ENCODE measurements around the gene GEN1.

Gene GEN1

GRCh38 chr2:17748745-17749144 is 5.2 kb upstream of the GEN1 start:
- H4K12ac ChIP-seq (ENCODE audit: low read depth, low read length) = no peak overlapping the region
- no peak overlapping the region for H2AFZ ChIP-seq (ENCODE audit: insufficient read depth, low read length, poor library complexity)
- H3K23ac ChIP-seq (ENCODE audit: low read length) = no peak overlapping the region
- no peak overlapping the region for H3K4me3 ChIP-seq (ENCODE audit: low read depth, low read length)
- H3K36me3 ChIP-seq (ENCODE audit: control insufficient read depth in 1 of 2, insufficient read depth in 2 of 2, low read length in 2 of 2) = no peaks in the 10 kb centered on the region
- DNase-seq = no peak
- no peak overlapping the region for H2BK12ac ChIP-seq (ENCODE audit: low read length)
- peaks cover 6% of the 10 kb centered on the region for H3K79me2 ChIP-seq (ENCODE audit: control insufficient read depth, insufficient read depth, low read length, poor library complexity)
- no peak overlapping the region for H2BK120ac ChIP-seq (ENCODE audit: insufficient read depth, low read length, poor library complexity)
- no peak overlapping the region for H2AK5ac ChIP-seq (ENCODE audit: low read length)
- H4K91ac ChIP-seq (ENCODE audit: low read depth, low read length) = no peak overlapping the region
- no peaks in the 10 kb centered on the region for H3K9me3 ChIP-seq (ENCODE audit: insufficient read depth, low read depth, low read length)
- H3K4ac ChIP-seq (ENCODE audit: low read depth, low read length) = no peak overlapping the region
- no peak overlapping the region for H4K8ac ChIP-seq (ENCODE audit: low read depth, low read length)
- H3K27ac ChIP-seq (ENCODE audit: low read depth, low read length) = no peak overlapping the region
- no peak overlapping the region for H2BK5ac ChIP-seq (ENCODE audit: low read depth, low read length, poor library complexity)
- WGBS (ENCODE audit: extremely low coverage, insufficient coverage, insufficient read length) = no CpG with 5 or more reads among the region's 6 CpGs
- peaks cover 7% of the 10 kb centered on the region for H3K79me1 ChIP-seq (ENCODE audit: low read length)
- no peaks in the 10 kb centered on the region for H3K27me3 ChIP-seq (ENCODE audit: insufficient read depth, low read length)
- no peaks in the 10 kb centered on the region for H3K4me1 ChIP-seq (ENCODE audit: control insufficient read depth in 1 of 2, insufficient read depth in 2 of 2, low read length in 2 of 2)
- no peak overlapping the region for H3K4me2 ChIP-seq (ENCODE audit: low read length)
- H3K9ac ChIP-seq (ENCODE audit: low read length) = no peak overlapping the region
- H3K14ac ChIP-seq (ENCODE audit: low read length) = no peak overlapping the region
- no peak overlapping the region for H3K18ac ChIP-seq (ENCODE audit: low read length)

GRCh38 chr2:17749753-17750438 is 4.0 kb upstream of the GEN1 start:
- WGBS (ENCODE audit: extremely low coverage, insufficient coverage, insufficient read length) = no CpG with 5 or more reads among the region's 2 CpGs
- peaks cover 11% of the 10 kb centered on the region for H3K79me2 ChIP-seq (ENCODE audit: control insufficient read depth, insufficient read depth, low read length, poor library complexity)

GRCh38 chr2:17752246-17752645 is 1.7 kb upstream of the GEN1 start:
- Histone ChIP-seq H3K79me1 (ENCODE audit: low read length) (peaks cover 12% of the 10 kb centered on the region), H3K79me2 (ENCODE audit: control insufficient read depth, insufficient read depth, low read length, poor library complexity) (peaks cover 11% of the 10 kb centered on the region), H3K9me3 (ENCODE audit: insufficient read depth, low read depth, low read length) (no peaks in the 10 kb centered on the region), H3K9ac (ENCODE audit: low read length) (no peak overlapping the region), H4K91ac (ENCODE audit: low read depth, low read length) (no peak overlapping the region), H3K27me3 (ENCODE audit: insufficient read depth, low read length) (no peaks in the 10 kb centered on the region), H2AK5ac (ENCODE audit: low read length) (no peak overlapping the region), H3K18ac (ENCODE audit: low read length) (no peak overlapping the region), H3K4ac (ENCODE audit: low read depth, low read length) (no peak overlapping the region), H2BK12ac (ENCODE audit: low read length) (no peak overlapping the region), H3K36me3 (ENCODE audit: control insufficient read depth in 1 of 2, insufficient read depth in 2 of 2, low read length in 2 of 2) (no peaks in the 10 kb centered on the region), H2AFZ (ENCODE audit: insufficient read depth, low read length, poor library complexity) (no peak overlapping the region), H3K14ac (ENCODE audit: low read length) (no peak overlapping the region), H3K4me1 (ENCODE audit: control insufficient read depth in 1 of 2, insufficient read depth in 2 of 2, low read length in 2 of 2) (no peaks in the 10 kb centered on the region), H2BK5ac (ENCODE audit: low read depth, low read length, poor library complexity) (no peak overlapping the region), H3K4me2 (ENCODE audit: low read length) (no peak overlapping the region), H3K23ac (ENCODE audit: low read length) (no peak overlapping the region), H3K4me3 (ENCODE audit: low read depth, low read length) (no peak overlapping the region), H4K8ac (ENCODE audit: low read depth, low read length) (no peak overlapping the region), H2BK120ac (ENCODE audit: insufficient read depth, low read length, poor library complexity) (no peak overlapping the region), H3K27ac (ENCODE audit: low read depth, low read length) (no peak overlapping the region), H4K12ac (ENCODE audit: low read depth, low read length) (no peak overlapping the region)
- no CpG with 5 or more reads among the region's 3 CpGs for WGBS (ENCODE audit: extremely low coverage, insufficient coverage, insufficient read length)
- no peak for DNase-seq

More at GRCh38 chr2:17749753-17750438, 4.0 kb upstream of the GEN1 start:
- Histone ChIP-seq H3K23ac (ENCODE audit: low read length) (no peak overlapping the region), H3K27ac (ENCODE audit: low read depth, low read length) (no peak overlapping the region), H4K91ac (ENCODE audit: low read depth, low read length) (no peak overlapping the region), H2BK120ac (ENCODE audit: insufficient read depth, low read length, poor library complexity) (no peak overlapping the region), H3K36me3 (ENCODE audit: control insufficient read depth in 1 of 2, insufficient read depth in 2 of 2, low read length in 2 of 2) (no peaks in the 10 kb centered on the region), H3K79me1 (ENCODE audit: low read length) (peaks cover 12% of the 10 kb centered on the region), H3K4me1 (ENCODE audit: control insufficient read depth in 1 of 2, insufficient read depth in 2 of 2, low read length in 2 of 2) (no peaks in the 10 kb centered on the region), H3K14ac (ENCODE audit: low read length) (no peak overlapping the region), H3K4ac (ENCODE audit: low read depth, low read length) (no peak overlapping the region), H2AFZ (ENCODE audit: insufficient read depth, low read length, poor library complexity) (no peak overlapping the region), H3K18ac (ENCODE audit: low read length) (no peak overlapping the region), H3K4me2 (ENCODE audit: low read length) (no peak overlapping the region), H2BK12ac (ENCODE audit: low read length) (no peak overlapping the region), H3K27me3 (ENCODE audit: insufficient read depth, low read length) (no peaks in the 10 kb centered on the region), H2AK5ac (ENCODE audit: low read length) (no peak overlapping the region), H3K9me3 (ENCODE audit: insufficient read depth, low read depth, low read length) (no peaks in the 10 kb centered on the region), H2BK5ac (ENCODE audit: low read depth, low read length, poor library complexity) (no peak overlapping the region), H4K12ac (ENCODE audit: low read depth, low read length) (no peak overlapping the region), H4K8ac (ENCODE audit: low read depth, low read length) (no peak overlapping the region), H3K4me3 (ENCODE audit: low read depth, low read length) (no peak overlapping the region), H3K9ac (ENCODE audit: low read length) (no peak overlapping the region)
- no peak for DNase-seq

- DNase-seq = peak; percentile 49 to 71
- Histone ChIP-seq H4K12ac (ENCODE audit: low read depth, low read length) (peak overlapping the region; percentile 97), H2BK120ac (ENCODE audit: insufficient read depth, low read length, poor library complexity) (peak overlapping the region; percentile 99), H2AK5ac (ENCODE audit: low read length) (peak overlapping the region; percentile 84), H3K9me3 (ENCODE audit: insufficient read depth, low read depth, low read length) (no peaks in the 10 kb centered on the region), H3K27ac (ENCODE audit: low read depth, low read length) (peak overlapping the region; percentile 98), H4K8ac (ENCODE audit: low read depth, low read length) (peak overlapping the region; percentile 99), H3K4me1 (ENCODE audit: control insufficient read depth in 1 of 2, insufficient read depth in 2 of 2, low read length in 2 of 2) (no peaks in the 10 kb centered on the region), H3K4me2 (ENCODE audit: low read length) (peak overlapping the region; percentile 63), H3K36me3 (ENCODE audit: control insufficient read depth in 1 of 2, insufficient read depth in 2 of 2, low read length in 2 of 2) (no peaks in the 10 kb centered on the region), H3K27me3 (ENCODE audit: insufficient read depth, low read length) (no peaks in the 10 kb centered on the region), H3K79me1 (ENCODE audit: low read length) (peaks cover 12% of the 10 kb centered on the region), H3K14ac (ENCODE audit: low read length) (peak overlapping the region; percentile 99), H2BK12ac (ENCODE audit: low read length) (peak overlapping the region; percentile 87), H3K9ac (ENCODE audit: low read length) (peak overlapping the region; percentile 64), H3K18ac (ENCODE audit: low read length) (peak overlapping the region; percentile 99), H4K91ac (ENCODE audit: low read depth, low read length) (peak overlapping the region; percentile 81), H2BK5ac (ENCODE audit: low read depth, low read length, poor library complexity) (peak overlapping the region; percentile 95), H2AFZ (ENCODE audit: insufficient read depth, low read length, poor library complexity) (peak overlapping the region; percentile 100), H3K4me3 (ENCODE audit: low read depth, low read length) (peak overlapping the region; percentile 95), H3K23ac (ENCODE audit: low read length) (no peak overlapping the region), H3K79me2 (ENCODE audit: control insufficient read depth, insufficient read depth, low read length, poor library complexity) (peaks cover 11% of the 10 kb centered on the region), H3K4ac (ENCODE audit: low read depth, low read length) (peak overlapping the region; percentile 98)
- WGBS (ENCODE audit: extremely low coverage, insufficient coverage, insufficient read length) = no CpG with 5 or more reads among the region's 70 CpGs
Observed at GRCh38 chr2:17752892-17753802, 791 bp upstream of the GEN1 start.
